Right hindlimb (tissue), 1 donor: ENCODE results near the gene IMMP2L.
"Not testable (repeated sequence)": the region's sequence is repeated elsewhere in the genome, so short reads cannot be mapped to it uniquely, and the experiment has no call there.

ENCODE experiments used
- DNase-seq: peaks from one replicate; pipeline ENCODE4 v3.0.0-alpha.2; 2018

The IMMP2L gene

DNA sequence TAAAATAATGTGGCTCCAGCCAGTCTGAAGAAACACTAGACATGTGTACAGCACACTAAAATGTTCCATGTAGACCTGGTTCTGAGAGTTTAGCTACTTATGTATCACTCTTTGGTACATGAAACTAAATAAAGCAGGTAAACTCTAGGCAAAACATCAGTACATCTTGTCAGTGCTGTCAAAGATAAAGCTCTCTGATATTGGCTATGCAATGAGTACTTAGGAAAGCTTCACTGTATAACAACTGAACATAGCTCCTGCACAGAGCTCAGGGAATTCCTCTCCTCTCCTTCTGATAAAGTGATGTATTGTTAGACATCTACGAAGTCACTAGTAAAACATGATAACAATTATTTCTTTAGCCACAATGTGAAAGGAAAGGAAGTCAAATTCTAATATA, 467.9 kb downstream of the IMMP2L start:
- DNase-seq = no peak

- DNase-seq = no peak
Measured at GRCh38 chr7:111093496-111093895, 468.8 kb downstream of the IMMP2L start.

DNA sequence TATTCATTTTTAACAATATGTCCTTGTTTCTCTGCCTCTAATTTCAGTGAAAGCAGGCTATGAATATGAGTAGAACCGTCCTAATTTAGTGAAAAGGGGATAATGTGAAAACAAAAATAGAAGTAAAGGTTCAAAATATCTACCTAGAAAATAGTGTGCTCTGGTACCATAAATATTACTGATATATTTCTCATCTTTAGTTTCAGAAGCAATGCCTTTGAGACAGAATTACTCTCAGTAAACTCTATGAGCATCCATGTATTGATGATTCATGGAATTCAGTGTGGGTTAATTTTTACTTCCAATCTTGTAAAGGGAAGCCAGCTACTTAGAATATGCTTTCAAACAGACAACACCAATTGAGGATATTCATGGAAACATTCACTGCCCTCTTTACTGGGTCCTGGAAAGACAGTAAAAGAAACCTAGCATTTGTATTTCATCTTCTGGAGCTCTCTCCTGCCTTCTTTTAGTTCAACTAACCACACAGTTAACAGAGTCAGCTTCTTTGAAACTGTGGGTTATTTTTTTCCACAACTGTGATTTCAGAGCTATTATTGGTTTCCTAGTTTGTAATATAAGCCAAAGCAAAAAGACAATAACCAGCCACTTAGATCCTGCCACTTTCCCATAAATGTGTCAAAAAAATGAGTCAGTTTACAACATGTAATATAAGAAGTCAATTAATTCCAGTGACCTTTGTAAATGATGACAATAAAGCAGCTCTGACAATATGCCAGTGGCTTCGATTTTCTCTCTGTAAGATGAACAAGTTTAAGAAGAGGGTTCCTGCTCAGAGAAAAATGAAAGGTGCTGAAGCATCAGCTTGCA, 469.7 kb downstream of the IMMP2L start:
- no peak for DNase-seq

- peak; percentile 30 for DNase-seq
Measured at GRCh38 chr7:111091593-111092358, 470.5 kb downstream of the IMMP2L start.

DNA sequence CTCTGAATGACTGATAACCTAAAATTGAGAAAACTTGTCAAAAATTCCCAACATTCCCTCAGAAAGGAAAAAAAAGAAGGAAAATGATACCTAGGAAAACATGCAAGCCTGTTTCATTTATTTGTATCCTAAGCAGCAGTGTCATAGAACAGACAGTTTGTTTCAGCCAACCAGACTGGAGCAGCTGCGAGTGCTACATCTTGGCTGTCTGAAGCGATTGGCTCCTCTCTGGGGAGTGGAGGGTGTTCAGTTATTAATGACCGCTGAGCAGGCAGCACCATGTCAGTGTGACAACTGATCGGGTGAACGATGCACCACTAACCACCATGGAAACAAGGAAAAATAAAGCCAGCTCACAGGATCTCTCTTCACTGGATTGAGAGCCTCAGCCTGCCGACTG, 471.4 kb downstream of the IMMP2L start, which contains the start of gene LRRN3:
LRRN3 (plus strand) TSS at position 282 of the 400 bp plus-strand sequence. CDS start 31,646 bp downstream, outside the sequence.
- DNase-seq = peak; percentile 74

DNA sequence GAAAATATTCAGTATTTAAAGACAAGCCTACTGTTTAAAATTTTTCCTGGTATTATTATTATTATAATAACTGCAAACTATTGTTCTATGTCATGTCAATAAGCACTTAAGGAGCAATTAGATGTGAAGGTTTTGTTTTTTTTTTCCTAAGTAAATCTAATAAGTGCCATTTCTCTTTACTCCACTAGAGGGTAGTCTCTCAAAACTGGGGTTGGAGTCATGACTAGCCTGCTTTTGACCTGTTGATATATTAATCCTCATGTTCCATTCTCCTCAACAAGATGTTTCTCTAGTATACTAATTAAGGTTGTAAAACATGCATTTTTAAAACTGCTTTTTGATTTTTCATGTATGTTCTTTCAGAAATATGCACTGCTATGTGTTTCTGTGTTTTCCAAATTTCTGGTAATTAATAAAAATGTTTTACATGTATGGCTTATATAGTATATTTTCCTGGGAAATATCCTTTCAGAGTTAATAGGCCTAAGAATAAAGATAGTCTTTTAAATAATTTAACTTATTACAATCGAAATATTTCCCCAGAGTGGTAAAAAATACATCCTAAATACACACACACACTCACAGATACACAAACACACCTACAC, 472.4 kb downstream of the IMMP2L start:
- DNase-seq = no peak

DNA sequence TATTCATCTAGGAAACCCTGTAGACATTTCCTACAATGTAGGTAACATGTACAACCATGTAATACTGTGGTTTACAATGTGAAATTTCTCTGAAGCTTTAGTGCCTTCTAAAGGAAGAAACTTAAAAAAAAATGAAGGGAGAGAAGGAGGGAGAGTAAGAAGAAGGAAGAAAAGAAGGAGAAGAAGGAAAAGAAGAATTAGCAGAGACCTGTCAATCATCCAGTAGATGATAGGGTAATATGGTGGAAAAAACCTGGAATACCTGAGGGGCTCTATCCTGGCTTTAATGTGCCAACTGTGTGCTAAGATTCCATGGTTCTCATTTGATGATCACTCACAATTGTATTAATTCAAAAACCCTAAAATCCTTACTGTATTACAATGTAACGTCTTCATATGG, 474.0 kb downstream of the IMMP2L start:
- no peak for DNase-seq

- no peak for DNase-seq
Measured at GRCh38 chr7:111086532-111086931, 475.8 kb downstream of the IMMP2L start.

DNA sequence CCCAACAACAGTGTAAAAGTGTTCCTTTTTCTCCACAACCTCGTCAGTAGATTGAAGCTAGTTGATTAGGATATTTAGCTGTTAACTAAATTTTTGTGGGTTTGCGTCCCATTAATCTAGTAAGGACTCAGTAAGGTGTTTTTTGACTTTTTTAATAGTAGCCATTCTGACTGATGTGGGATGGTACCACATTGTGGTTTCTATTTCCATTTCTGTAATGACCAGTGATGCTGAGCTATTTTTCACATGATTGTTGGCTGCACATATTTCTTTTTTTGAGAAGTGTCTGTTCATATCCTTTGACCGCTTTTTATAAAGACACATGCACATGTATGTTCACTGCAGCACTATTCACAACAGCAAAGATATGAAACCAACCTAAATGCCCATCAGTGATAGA, 476.9 kb downstream of the IMMP2L start:
- no peak for DNase-seq

- no peak for DNase-seq
Measured at GRCh38 chr7:111083413-111083812, 478.9 kb downstream of the IMMP2L start.

GRCh38 chr7:111082351-111082750, 479.9 kb downstream of the IMMP2L start:
- DNase-seq = no peak

DNA sequence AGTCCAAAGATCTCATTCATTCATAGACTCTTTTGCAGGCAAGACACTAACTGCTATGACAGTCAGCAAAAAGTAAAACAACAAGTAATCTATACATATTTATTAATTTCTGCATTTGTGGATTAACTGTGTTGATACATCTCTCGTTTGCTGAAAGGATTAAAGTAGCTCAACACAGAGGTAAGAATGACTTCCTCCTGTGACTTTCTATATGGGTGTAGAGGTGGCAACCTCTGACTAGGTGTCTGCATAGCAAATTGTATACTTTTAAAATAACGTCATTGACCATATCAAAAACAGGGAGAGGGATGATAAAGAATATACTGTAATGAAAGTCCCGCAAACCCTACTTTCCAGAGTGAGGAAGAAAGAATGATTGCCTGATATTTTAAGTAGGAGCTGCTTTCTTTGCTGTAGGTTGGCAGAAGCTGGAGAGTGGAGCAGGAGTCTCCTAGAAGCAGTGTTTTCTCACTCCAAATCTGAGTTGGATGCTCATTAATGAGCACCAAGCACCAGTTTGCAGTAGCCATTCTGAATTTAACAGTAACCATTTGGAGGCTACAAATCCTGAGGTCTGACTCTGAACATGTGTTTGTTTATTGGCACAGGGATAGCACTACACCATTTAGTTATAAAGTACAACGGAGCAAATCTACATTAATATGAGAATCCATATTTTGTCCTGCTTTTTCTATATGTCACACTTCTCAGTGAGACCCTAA, 480.6 kb downstream of the IMMP2L start:
- no peak for DNase-seq

- DNase-seq = no peak
Measured at GRCh38 chr7:111080495-111081105, 481.7 kb downstream of the IMMP2L start.

- no peak for DNase-seq
Measured at GRCh38 chr7:111077001-111077400, 485.3 kb downstream of the IMMP2L start.

DNA sequence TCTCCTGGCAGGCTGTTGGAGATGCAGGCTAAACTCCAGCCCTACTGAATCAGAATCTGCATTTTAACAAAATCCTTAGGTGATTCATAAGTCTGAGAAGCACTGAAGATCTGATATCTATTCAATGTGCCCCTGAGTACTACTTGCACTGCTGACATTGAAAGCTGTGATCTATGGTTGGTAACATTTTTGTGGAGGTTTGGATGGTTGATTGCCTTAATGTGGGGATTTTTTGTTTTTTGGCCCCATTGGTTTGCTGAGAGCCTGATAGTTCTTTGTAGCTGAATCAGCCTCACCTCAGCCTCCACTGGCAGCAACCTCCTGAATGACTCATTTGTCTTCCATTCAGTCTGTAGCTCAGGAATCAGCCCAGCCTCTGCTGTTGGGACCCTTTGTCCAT, 486.1 kb downstream of the IMMP2L start:
- DNase-seq = no peak

DNA sequence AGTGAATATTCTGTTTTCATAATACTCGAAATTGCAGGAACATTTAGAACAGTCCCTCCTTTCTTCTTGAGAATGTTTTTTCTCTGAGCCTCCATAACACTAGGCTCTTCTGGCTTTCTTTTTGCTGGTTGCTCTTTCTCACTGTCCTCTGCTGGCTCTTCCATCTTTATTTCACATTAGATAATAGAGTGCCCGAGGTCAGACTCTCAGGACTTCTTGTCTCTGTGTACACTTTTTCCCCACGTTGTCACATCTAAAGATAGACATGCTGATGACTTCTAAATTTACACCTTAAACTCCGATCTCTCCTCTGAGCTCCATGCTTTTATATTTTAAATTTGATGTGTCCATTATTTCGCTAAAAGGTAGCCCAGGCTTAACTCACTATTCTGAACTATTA, 486.8 kb downstream of the IMMP2L start:
- no peak for DNase-seq

DNA sequence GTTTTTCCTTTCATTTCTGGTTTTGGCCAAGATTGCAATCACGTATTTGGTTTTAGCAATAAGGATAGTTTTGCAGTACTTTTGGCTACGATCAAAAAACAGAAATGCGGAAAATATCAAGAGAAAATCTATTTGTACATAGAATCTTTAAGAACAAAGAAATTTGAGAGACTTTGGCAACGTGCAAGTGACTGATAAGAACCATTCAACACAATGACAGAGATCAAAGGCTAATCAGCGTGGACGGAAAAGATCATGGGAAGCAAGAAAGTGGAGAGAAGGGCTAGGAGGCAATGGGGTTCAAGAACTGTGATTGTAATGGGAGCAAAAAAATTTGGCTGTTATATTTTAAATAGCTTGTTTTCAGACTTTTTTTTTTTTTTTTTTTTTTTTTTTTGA, 487.5 kb downstream of the IMMP2L start:
- DNase-seq = no peak

DNA sequence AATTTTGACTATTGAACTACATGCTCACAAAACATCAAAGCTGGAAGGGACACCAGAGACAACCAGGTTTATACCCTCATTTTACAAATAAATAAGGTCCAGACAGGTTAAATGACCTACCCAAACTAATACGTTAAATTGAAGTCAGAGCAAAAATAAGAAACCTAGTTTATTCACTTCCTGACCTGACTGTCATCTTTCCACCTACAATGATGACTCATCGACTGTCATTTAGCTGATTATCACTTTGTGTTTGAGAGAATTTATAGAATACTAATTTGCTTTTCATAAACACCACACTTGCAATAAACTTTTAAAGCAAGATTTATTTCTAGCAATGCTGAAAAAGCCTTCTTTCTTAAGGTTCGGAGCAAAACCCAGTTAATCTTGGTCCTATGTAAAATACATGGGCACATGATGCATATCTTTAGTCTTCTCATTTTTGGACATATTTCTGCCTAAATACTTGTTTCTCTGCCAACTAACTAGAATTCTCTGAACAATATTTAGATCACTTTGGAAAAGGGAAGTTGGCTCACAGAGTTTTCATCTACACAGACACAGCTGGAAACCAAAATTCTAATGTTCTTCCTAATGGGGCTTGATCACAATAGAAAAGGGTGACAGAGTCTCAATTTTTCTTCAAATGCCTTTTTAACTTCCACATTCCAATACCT, 488.1 kb downstream of the IMMP2L start:
- no peak for DNase-seq

GRCh38 chr7:111072658-111073057, 489.6 kb downstream of the IMMP2L start:
- DNase-seq = not testable (repeated sequence)

DNA sequence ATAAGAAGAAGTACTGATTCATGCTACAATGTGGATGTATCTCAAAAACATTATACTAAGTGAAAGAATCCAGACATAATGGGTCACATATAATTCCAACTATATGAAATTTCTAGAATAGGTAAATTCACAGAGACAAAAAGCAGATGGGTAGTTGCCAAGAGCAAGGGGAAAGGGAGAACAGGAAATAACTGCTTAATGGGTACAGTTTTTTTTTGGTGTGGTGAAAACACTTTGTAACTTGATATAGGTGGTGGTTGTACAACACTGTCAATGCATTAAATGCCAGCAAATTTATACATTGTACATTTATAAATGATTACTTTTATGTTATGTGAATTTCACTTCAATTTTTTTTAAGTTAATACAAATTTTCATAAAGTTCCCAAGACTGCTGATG, 490.7 kb downstream of the IMMP2L start:
- DNase-seq = no peak

- DNase-seq = no peak
Measured at GRCh38 chr7:111068618-111069017, 493.7 kb downstream of the IMMP2L start.

GRCh38 chr7:111067682-111068081, 494.6 kb downstream of the IMMP2L start:
- DNase-seq = no peak
